Measurements from ENCODE around the gene FAM228B. TPM values are rescaled to one million over a fixed set of nuclear protein-coding genes. Genes with fewer than 3 reads are reported as not detected.

The FAM228B gene
- total and polyA plus RNA-seq, 9 of the 15 experiments (the other 6 are each of a cell fraction or from before 2014, with no cell fraction given): 1.1 to 3.7 (median 2.6) TPM

DNA sequence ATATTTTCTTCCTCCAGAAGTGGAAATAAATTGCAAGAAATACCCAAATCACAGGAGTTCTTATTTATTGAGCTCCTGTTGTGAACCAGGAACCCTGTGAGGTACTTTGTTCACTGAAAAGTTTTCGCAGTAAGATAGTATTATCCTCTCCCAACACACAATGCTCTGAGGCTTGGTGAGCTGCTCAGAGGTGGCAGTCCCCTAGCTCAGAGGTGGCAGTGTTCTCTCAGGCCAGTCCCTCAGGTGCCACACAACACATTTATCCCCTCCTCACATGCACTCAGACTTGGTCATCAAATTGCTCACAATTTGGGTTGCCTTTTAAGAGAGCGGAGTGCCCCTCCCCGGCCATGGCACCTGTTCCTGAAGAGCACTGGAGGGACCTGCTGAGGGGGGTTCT, 77.5 kb downstream of the FAM228B start (continued):
- no peak for TF ChIP-seq KLF1 (tag; IDR thresholded peaks at IDR 0.05)
- TF ChIP-seq CREB1 (IDR thresholded peaks at IDR 0.05): no peak
- TF ChIP-seq CREB1 (CRISPR knock-in tag; IDR thresholded peaks at IDR 0.05): no peak
- TF ChIP-seq, protein P1, sequence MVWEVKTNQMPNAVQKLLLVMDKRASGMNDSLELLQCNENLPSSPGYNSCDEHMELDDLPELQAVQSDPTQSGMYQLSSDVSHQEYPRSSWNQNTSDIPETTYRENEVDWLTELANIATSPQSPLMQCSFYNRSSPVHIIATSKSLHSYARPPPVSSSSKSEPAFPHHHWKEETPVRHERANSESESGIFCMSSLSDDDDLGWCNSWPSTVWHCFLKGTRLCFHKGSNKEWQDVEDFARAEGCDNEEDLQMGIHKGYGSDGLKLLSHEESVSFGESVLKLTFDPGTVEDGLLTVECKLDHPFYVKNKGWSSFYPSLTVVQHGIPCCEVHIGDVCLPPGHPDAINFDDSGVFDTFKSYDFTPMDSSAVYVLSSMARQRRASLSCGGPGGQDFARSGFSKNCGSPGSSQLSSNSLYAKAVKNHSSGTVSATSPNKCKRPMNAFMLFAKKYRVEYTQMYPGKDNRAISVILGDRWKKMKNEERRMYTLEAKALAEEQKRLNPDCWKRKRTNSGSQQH (CRISPR knock-in tag; IDR thresholded peaks at IDR 0.05): no peak
- no peak for TF ChIP-seq PCBP2 (IDR thresholded peaks at IDR 0.05; ENCODE audit: low read depth, low read length, poor library complexity, severe bottlenecking)

DNA sequence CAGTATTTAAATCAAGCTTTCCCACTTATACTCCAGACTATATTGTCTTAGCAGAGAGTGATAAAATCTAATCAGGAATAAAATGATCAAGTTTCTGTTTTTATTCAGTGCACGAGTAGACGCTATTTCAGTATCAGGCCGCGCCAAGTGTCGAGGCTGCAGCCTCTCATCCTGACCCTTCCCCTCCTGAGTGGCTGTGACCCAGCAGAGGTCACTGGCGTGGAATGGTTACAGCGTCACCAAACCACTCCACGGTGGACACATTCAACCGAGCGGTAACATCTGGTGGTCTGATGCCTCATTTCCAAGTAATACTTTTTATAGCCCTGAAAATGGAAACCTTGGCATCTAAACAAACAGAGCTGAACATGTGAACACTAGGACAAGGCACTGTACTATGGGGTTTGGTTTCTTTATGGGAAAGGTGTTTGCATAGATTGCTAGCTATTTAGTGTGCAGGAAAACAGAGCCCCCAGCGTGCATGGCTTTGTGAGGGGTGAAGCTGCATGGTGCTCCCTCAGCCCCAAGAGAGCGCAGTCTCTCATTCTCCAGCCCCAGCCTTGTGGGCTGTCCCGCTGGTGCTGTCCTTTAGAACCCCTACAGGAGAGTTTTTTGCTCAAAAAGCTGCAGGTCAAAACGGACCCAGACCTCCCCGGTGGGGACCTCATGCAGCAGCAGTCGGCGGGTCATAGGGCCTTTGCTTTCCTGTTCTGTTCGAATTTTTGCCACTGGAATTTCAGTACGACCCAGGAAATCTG, 79.9 kb downstream of the FAM228B start:
- no peaks in the 10 kb centered on the region for H4K20me1 ChIP-seq (replicated peaks; ENCODE audit: control insufficient read depth, insufficient read depth, low read length)
- no peak overlapping the region for H3K4me2 ChIP-seq (ENCODE audit: insufficient read depth, low read length)
- ChIA-PET POLR2A (interaction anchor here (0.5 to 1.4 kb wide), 2 partner anchors 20 to 188 kb away, joined by 3 to 4 read pairs; no protein-coding TSS in a partner anchor), CTCF (ENCODE audit: low intra/inter-chr PET ratio) (no interaction called here)
- 57% methylated on average over 19 of the region's 19 CpGs for WGBS (ENCODE audit: insufficient coverage, low coverage, missing lambda C conversion rate)
- no peak for FAIRE-seq
- peak; percentile 81 for ATAC-seq
- H3K36me3 ChIP-seq (ENCODE audit: control insufficient read depth, insufficient read depth, low read length): no peaks in the 10 kb centered on the region
- H2AFZ ChIP-seq (ENCODE audit: low read depth, low read length): no peak overlapping the region
- no peaks in the 10 kb centered on the region for H3K79me2 ChIP-seq (ENCODE audit: control insufficient read depth, insufficient read depth, low read length)
- intact Hi-C loops (cut with micrococcal nuclease): no loop called here
- peaks cover 16 to 29% of the 10 kb centered on the region in 2 experiments; a peak in 4 of 5 replicates for H3K27me3 ChIP-seq (ENCODE audit: control insufficient read depth in 2 of 2, insufficient read depth in 2 of 2, low read length in 2 of 2)
- no peaks in the 10 kb centered on the region for H3K9me1 ChIP-seq (ENCODE audit: control insufficient read depth, insufficient read depth, low read length)
- TF ChIP-seq KHSRP (IDR thresholded peaks at IDR 0.05): no peak
- TF ChIP-seq GATAD2A (IDR thresholded peaks at IDR 0.05): no peak
- TF ChIP-seq ZNF408 (CRISPR knock-in tag; IDR thresholded peaks at IDR 0.05; ENCODE audit: low read depth): no peak
- no peak for TF ChIP-seq DNMT1 (IDR thresholded peaks at IDR 0.05)
- TF ChIP-seq, protein P2, sequence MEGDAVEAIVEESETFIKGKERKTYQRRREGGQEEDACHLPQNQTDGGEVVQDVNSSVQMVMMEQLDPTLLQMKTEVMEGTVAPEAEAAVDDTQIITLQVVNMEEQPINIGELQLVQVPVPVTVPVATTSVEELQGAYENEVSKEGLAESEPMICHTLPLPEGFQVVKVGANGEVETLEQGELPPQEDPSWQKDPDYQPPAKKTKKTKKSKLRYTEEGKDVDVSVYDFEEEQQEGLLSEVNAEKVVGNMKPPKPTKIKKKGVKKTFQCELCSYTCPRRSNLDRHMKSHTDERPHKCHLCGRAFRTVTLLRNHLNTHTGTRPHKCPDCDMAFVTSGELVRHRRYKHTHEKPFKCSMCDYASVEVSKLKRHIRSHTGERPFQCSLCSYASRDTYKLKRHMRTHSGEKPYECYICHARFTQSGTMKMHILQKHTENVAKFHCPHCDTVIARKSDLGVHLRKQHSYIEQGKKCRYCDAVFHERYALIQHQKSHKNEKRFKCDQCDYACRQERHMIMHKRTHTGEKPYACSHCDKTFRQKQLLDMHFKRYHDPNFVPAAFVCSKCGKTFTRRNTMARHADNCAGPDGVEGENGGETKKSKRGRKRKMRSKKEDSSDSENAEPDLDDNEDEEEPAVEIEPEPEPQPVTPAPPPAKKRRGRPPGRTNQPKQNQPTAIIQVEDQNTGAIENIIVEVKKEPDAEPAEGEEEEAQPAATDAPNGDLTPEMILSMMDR (IDR thresholded peaks at IDR 0.05 in 2 of 3, conservative IDR thresholded peaks at IDR 0.05 in 1 of 3; ENCODE audit: insufficient read depth in 2 of 3, low read depth in 1 of 3, low read length in 3 of 3): peak in 1 of 3 experiments; percentile 55; a peak in 2 of 6 replicates
- H3K4me3 ChIP-seq: no peak overlapping the region
- H3K9ac ChIP-seq (ENCODE audit: insufficient read depth in 1 of 2, low read depth in 2 of 2, low read length in 2 of 2): no peak overlapping the region
- no peak overlapping the region for H3K27ac ChIP-seq (ENCODE audit: extremely low read depth, low read depth, low read length)
- in situ Hi-C loops (cut with MboI): no loop called here
- H3K4me1 ChIP-seq (replicated peaks in 1 of 2; ENCODE audit: control insufficient read depth in 2 of 2, insufficient read depth in 2 of 2, low read length in 2 of 2): no peaks in the 10 kb centered on the region
- no TSS peak for BruUV-seq (replicated peaks)
- H3K9me3 ChIP-seq (replicated peaks; ENCODE audit: control insufficient read depth, insufficient read depth, low read depth, low read length): no peaks in the 10 kb centered on the region
- peak in 1 of 4 experiments; percentile 13 for DNase-seq (ENCODE audit: extremely low read depth in 1 of 4, low spot score in 3 of 4)
